ENCODE data around the gene TTC7B. TPM values are rescaled to one million over a fixed set of nuclear protein-coding genes. Genes with fewer than 3 reads are reported as not detected.

The TTC7B gene
- total RNA-seq, 4 donors from 2014 or later = 19.1 to 87.6 (median 22.1) TPM

GRCh38 chr14:90628825-90629224, 187.4 kb downstream of the TTC7B start:
- Histone ChIP-seq H3K27ac (no peak overlapping the region), H3K4me3 (replicated peaks in 1 of 3) (no peak overlapping the region), H3K36me3 (no peaks in the 10 kb centered on the region), H3K4me1 (peaks cover 16 to 38% of the 10 kb centered on the region in 2 donors), H3K9me3 (no peaks in the 10 kb centered on the region), H3K27me3 (no peaks in the 10 kb centered on the region)
- DNase-seq = peak; percentile 58 to 70
- 40 to 47% methylated on average over 8 of the region's 8 CpGs for WGBS, 2 donors
- intact Hi-C loops (cut with DNase I) = no loop called here
- TF ChIP-seq CTCF (IDR thresholded peaks at IDR 0.05) = no peak

- 90 to 95% methylated on average over 9 of the region's 9 CpGs for WGBS, 2 donors
- no peaks in the 10 kb centered on the region for H3K36me3 ChIP-seq
- DNase-seq = no peak
- H3K27me3 ChIP-seq = no peaks in the 10 kb centered on the region
- intact Hi-C loops (cut with DNase I) = no loop called here
- no peaks in the 10 kb centered on the region for H3K9me3 ChIP-seq
- H3K4me1 ChIP-seq = peaks cover 17 to 38% of the 10 kb centered on the region in 2 donors
- no peak for TF ChIP-seq CTCF (IDR thresholded peaks at IDR 0.05)
- no peak for TF ChIP-seq POLR2A (IDR thresholded peaks at IDR 0.05)
- no peak overlapping the region for H3K4me3 ChIP-seq (replicated peaks in 1 of 3)
- no peak overlapping the region for H3K27ac ChIP-seq
These were observed 188.8 kb downstream of the TTC7B start for GRCh38 chr14:90627478-90627877.

- Histone ChIP-seq H3K36me3 (no peaks in the 10 kb centered on the region), H3K4me3 (replicated peaks in 1 of 3) (no peak overlapping the region), H3K9me3 (no peaks in the 10 kb centered on the region), H3K4me1 (peaks cover 17 to 38% of the 10 kb centered on the region in 2 donors), H3K27ac (no peak overlapping the region), H3K27me3 (no peaks in the 10 kb centered on the region)
- intact Hi-C loops (cut with DNase I) = no loop called here
- TF ChIP-seq POLR2A (IDR thresholded peaks at IDR 0.05) = no peak
- TF ChIP-seq CTCF (IDR thresholded peaks at IDR 0.05) = no peak
- WGBS, 2 donors = 77 to 92% methylated on average over 7 of the region's 7 CpGs
- DNase-seq = peak in 1 of 2 donors; percentile 37
These were observed 189.7 kb downstream of the TTC7B start for GRCh38 chr14:90626550-90626949.

GRCh38 chr14:90625445-90625844, 190.8 kb downstream of the TTC7B start:
- H3K4me1 ChIP-seq = peaks cover 22 to 43% of the 10 kb centered on the region in 2 donors
- H3K27me3 ChIP-seq = no peaks in the 10 kb centered on the region
- TF ChIP-seq CTCF (IDR thresholded peaks at IDR 0.05) (no peak), POLR2A (IDR thresholded peaks at IDR 0.05) (no peak)
- DNase-seq = no peak
- no peak overlapping the region for H3K27ac ChIP-seq
- WGBS, 2 donors = 91 to 93% methylated on average over 8 of the region's 8 CpGs
- intact Hi-C loops (cut with DNase I) = no loop called here
- no peaks in the 10 kb centered on the region for H3K36me3 ChIP-seq
- no peak overlapping the region for H3K4me3 ChIP-seq (replicated peaks in 1 of 3)
- H3K9me3 ChIP-seq = no peaks in the 10 kb centered on the region

- intact Hi-C loops (cut with DNase I) = no loop called here
- H3K4me3 ChIP-seq (replicated peaks in 1 of 3) = no peak overlapping the region
- H3K4me1 ChIP-seq = peaks cover 28 to 48% of the 10 kb centered on the region in 2 donors
- H3K36me3 ChIP-seq = no peaks in the 10 kb centered on the region
- no peaks in the 10 kb centered on the region for H3K27me3 ChIP-seq
- peak overlapping the region in 2 of 3 donors; percentile 21 to 28 for H3K27ac ChIP-seq
- WGBS, 2 donors = 57 to 58% methylated on average over 14 of the region's 14 CpGs
- peak in 1 of 2 donors; percentile 44 for DNase-seq
- H3K9me3 ChIP-seq = no peaks in the 10 kb centered on the region
- TF ChIP-seq POLR2A (IDR thresholded peaks at IDR 0.05) = peak in 1 of 2 donors; percentile 3
- no peak for TF ChIP-seq CTCF (IDR thresholded peaks at IDR 0.05)
These were observed 191.4 kb downstream of the TTC7B start for GRCh38 chr14:90624732-90625400.
